Stimulated activated CD4-positive, alpha-beta T cell treated with anti-CD3 and anti-CD28 coated beads, Interleukin-4, amount 100 ng/mL, for 1 hour (primary cell): ENCODE measurements around the gene RBBP4.
"Not testable (repeated sequence)": the region's sequence is repeated elsewhere in the genome, so short reads cannot be mapped to it uniquely, and the experiment has no call there.

Experiments
- DNase-seq: peaks from one replicate; pipeline ENCODE4 v3.0.0-alpha.2; 2020

The RBBP4 gene

DNA sequence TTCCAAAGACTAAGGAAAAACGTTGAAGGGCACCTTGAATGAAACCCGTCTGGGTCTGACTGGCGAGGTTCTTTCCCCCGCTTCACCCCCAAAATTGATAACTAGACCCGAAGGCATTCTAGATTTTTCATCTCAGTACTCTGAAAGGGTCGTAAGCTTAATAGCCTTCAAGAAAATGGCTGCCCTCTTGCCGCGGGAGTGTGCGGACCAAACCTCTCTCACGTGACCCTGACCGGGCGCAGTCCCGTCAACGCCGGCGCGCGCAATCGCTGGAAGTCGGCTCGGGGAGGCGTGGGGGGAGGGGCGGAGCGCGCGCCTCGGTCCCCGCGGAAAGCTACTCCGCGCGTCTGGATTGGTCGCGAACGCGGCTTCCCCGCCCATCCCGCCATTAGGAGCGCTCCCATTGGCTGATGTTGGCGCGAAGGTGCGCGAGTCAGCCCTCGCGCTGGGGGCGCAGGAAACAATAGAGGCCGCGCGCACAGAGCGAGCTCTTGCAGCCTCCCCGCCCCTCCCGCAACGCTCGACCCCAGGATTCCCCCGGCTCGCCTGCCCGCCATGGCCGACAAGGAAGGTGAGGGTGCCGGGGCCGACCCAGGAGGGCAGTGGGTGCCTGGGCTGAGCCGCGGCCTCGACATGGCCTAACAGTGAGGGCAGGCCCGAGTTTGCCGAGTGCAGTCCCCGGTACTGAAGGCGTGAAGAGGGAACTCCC lies at the start of gene RBBP4:
Gene RBBP4, plus strand, starts transcription at position 457 of the 709 bp plus-strand sequence. Its CDS starts 99 bp downstream, at position 556.
- peak; percentile 98 for DNase-seq

GRCh38 chr1:32605711-32606424 lies 45.1 kb upstream of the RBBP4 start:
- no peak for DNase-seq

DNA sequence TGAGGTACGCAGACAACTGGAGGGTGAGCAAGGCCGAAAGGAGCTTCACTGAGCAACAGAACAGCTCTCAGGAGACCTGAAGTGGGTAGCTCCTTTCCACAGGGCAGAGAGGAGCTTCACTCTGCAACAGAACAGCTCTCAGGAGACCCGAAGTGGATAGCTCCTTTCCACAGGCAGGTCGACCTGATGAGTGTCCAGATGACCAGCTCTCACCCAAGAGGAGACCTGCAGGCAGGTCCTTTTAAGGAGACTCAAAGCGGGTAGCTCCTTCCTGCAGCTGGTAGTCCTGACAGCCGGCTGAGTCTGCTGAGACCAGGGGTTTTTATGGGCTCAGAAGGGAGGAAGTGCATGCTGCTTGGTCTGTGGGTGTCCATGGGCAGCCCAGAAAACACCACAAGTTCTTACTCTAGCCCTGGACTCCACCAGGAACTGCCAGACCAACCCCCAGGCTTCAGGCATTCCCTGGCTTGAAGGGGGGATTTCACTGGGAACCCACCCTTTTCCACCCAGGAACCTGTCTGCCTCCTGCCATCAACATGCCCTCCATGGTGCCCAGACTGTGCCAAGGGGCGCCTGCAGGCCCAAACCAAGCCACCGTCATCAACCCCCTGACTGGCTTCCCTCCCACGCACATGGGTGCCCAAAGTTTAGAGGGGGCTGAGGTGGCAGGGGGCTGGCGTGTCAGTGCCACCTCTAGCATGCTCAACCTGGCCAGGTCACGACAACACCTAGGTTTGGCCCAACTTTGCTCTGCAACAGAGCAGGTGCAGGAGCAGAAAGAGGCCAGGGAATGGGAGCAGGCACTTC lies 44.2 kb upstream of the RBBP4 start:
- no peak for DNase-seq

DNA sequence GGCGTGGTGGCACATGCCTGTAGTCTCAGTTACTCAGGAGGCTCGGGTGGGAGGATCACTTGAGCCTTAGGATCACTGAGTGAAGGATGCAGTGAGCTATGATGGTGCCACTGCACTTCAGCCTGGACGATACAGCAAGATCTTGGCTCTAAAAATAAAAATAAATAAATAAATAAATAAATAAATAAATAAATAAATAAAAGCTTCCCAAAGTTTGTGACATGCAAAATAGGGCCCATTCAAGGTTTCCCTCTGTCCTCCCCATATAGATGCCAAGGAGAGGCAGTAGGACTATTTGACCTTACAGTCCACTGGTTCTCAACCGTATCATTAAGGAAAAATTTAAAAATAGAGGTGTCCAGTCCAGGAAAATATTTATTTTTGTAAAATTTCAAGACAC lies 41.8 kb upstream of the RBBP4 start:
- DNase-seq = no peak

DNA sequence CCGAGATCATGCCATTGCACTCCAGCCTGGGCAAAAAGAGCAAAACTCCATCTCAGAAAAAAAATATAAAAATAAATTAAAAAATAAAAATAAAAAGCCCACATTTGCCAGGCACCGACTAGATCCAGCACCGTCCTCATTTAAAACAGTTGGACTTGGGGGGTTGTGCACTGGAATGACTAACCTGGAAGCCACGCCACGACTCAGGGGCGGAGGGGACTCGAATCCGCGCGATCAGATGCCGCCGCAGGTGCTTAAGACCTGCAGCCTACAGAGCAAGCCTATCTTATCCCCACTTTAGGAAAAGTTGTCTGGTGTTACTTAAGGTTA lies 39.2 kb upstream of the RBBP4 start:
- DNase-seq = no peak

- peak; percentile 42 for DNase-seq
Measured at GRCh38 chr1:32612189-32612881, 38.7 kb upstream of the RBBP4 start.

GRCh38 chr1:32613472-32613871 lies 37.5 kb upstream of the RBBP4 start:
- DNase-seq = no peak

DNA sequence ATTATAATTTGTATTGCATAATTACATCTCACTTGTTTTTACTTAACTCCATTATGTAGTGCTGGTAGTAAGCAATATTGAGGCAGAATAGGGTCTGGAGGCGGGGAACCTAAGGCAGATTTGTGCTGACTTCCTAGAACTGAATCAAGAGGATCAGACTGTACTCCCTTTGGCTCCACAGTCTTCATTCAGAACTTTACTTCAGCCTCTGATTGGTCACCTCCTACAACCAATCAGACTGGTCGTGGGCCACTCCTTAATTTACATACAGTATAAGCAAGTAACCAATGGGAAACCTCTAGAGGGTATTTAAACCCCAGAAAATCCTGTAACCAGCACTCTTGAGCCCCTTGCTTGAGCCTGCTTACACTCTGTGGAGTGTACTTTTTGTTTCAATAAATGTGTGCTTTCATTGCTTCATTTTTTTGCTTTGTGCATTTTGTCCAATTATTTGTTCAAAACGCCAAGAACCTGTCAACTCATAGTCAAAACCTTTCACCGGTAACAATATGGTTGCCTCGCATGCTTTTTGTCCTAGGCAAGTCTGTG lies 32.3 kb upstream of the RBBP4 start:
- no peak for DNase-seq

- DNase-seq = no peak
Measured at GRCh38 chr1:32619701-32620485, 31.1 kb upstream of the RBBP4 start.

GRCh38 chr1:32622205-32622604 lies 28.8 kb upstream of the RBBP4 start:
- no peak for DNase-seq

- DNase-seq = no peak
Measured at GRCh38 chr1:32622806-32623681, 28.0 kb upstream of the RBBP4 start.

DNA sequence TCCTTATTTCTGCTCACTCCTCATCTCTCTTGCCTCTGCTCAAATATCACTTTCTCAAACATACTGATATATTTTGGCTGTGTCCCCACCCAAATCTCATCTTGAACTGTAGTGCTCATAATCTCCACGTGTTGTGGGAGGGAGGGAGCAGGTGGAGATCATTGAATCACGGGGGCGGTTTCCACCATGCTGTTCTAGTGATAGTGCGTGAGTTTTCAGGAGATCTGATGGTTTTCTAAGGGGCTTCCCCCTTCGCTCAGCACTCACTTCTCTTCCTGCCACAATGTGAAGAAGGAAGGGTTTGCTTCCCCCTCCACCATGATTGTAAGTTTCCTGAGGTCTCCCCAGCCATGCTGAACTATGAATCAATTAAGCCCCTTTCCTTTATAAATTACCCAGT lies 27.2 kb upstream of the RBBP4 start:
- DNase-seq = peak; percentile 23

DNA sequence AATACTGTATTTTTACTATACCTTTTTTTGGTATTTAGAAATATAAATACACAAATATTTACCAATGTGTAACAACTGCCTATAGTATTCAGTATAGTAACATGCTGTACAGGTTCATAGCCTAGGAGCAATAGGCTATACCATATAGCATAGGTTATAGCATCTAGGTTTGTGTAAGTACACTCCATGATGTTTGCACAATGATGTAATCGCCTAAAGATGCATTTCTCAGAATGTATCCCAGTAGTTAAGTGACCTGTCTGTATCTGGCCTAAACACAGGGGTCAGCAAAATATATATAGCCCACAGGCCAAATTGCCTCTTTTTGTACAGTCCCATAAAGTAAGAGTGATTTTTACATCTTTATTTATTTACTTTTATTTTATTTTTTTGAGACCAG lies 24.8 kb upstream of the RBBP4 start:
- no peak for DNase-seq

GRCh38 chr1:32627596-32628162 lies 23.3 kb upstream of the RBBP4 start:
- DNase-seq = no peak

GRCh38 chr1:32630173-32630572 lies 20.8 kb upstream of the RBBP4 start:
- not testable (repeated sequence) for DNase-seq

DNA sequence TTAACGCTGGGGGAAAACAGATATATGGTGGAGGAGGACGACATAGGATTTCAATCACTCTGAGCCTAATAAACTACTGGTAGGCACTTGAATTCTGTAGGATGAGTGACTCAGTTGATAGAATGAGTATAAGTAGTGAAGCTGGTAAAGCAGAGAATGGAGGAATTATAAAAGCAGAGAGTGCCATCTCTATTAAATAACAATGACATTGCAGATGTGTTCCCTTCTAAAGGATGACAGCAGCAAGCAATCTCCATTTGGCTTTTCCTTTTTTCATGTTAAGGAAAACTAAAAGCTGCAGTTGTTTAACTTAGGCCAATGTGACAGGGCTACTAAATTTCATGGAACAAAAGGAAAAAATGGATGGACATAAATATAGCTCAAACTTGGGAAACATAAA lies 18.2 kb upstream of the RBBP4 start:
- DNase-seq = no peak

DNA sequence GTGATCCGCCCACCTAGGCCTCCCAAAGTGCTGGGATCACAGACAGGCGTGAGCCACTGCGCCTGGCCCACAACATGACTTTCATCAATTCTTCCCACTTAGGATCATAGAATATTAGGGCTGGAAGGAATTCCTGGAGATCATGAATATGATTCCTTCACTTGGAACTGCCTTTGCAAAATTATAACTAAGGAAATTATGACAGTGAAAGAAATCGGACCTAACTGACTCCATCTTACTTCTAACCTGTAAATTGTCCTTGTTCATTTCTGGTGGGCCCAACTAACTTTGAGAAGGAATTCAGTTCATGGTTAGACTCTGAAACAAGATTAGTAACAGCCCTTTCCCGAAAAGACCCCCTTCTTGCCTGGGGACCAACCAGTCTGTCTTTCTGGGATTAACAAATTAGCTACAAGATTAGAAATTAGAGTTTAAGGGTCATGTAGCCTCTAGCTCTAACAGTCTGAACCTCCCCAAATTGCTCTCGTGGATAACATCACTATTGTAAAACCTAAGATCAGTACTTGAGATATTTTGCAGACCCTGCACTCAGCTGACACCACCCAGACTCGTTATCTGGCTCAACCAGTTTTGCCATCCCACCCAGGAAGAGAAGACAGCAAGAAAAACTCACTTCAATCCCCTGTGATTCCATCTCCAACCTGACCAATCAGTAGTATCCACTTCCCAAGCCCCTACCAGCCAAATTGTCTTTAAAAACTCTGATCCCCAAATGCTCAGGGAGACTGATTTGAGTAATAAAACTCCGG lies 15.3 kb upstream of the RBBP4 start:
- no peak for DNase-seq

DNA sequence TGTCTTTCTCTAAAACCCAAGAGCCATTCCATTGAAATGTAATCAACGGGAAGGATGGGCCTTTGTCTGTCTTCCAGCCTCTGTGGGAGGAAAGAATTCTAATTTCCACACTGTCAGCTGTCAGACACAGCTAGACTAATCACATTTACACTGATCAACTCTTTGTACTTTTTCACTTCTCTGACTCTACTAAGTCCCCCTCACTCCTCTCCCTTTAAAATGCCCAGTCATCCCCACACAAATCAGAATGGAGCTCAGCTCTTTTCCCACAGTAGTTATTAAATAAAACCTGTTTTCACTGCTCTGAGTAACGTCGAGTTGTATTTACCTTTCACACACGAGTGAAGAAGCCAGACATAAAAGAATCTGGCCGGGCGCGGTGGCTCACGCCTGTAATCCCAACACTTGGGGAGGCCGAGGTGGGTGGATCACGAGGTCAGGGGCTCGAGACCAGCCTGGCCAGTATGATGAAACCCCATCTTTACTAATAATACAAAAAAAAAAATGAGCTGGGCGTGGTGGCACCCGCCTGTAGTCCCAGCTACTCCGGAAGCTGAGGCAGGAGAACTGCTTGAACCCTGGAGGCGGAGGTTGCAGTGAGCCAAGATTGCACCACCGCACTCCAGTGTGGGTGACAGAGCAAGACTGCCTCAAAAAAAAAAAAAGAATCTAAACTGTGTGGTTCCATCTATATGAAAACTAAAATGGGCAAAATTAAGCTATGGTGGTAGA lies 13.9 kb upstream of the RBBP4 start:
- no peak for DNase-seq

DNA sequence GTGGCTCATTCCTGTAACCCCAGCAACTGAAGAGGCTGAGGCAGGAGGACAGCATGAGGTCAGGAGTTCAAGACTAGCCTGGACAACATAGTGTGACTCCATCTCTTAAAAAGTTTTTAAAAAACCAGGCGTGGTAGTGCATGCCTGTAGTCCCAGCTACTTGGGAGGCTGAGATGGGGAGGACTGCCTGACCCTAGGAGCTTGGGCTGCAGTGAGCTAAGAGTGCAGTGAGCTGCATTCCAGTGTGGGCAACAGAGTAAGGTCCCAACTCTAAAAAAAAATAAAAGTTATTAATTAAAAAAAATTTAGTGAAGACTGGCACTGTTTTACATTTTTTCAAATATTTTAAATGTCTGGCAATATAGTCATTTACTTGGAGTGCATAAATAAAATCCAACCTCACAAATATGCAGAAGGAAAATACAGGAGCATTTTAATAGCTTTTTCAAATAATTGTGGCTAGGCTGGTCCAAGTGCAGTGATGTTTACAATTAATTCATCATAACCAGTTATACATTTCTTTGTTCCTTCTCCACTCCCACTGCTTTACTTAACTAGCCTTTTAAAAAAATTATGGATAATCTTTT lies 11.4 kb upstream of the RBBP4 start:
- no peak for DNase-seq
